ENCODE data around the gene ZNF423.

The ZNF423 gene

DNA sequence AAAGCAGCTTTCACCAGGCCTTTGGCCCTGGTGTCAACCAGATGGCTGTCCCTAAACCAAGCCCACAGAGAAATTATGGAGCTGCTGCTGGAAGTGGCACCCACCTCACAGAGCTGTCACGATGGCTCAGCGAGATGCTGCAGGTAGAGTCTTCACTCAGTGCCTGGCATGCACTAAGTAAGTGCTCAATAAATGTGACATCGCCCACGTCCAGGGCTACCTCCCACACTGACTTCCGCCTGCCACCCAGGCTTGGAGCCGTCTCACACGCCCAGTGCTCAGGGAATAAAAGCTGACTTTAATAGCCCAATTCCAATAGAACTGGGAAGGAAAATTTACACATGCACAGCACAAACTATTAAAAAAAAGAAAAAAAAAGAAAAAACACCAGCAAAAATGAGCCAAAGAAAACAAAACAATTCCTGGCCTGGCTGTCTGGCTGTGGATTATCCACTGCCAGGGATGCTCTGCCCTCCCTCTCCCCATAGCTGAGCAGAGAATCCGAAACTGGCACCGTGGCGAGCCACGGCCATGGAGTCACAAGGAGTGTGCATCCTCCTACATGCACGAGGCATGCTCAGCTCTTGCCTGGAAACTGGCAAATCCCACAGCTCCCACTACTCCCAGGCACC, 68.9 kb downstream of the ZNF423 start:
- no peak for DNase-seq (ENCODE audit: low read depth in 2 of 2, low spot score in 1 of 2)

DNA sequence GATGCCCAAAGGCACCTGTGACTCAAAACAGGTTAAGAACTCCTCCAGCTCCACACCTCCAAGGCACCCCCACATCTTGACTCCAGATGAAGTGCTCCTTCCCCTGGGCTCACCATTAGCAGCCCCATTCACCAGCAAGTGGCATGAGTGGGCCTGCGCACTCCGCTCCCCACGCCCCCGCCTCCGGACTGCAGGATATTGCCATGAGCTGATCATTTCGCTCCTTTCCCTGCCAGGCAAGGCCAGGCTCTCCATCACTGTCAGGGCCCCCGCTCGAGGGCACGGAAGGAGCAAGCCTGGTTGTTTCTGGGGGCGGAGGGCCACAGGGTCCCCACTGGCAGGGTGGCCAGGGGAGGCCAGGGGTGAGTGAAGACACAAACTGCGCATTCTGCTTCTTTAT, 69.9 kb downstream of the ZNF423 start:
- DNase-seq (ENCODE audit: low read depth in 2 of 2, low spot score in 1 of 2), result no peak

DNA sequence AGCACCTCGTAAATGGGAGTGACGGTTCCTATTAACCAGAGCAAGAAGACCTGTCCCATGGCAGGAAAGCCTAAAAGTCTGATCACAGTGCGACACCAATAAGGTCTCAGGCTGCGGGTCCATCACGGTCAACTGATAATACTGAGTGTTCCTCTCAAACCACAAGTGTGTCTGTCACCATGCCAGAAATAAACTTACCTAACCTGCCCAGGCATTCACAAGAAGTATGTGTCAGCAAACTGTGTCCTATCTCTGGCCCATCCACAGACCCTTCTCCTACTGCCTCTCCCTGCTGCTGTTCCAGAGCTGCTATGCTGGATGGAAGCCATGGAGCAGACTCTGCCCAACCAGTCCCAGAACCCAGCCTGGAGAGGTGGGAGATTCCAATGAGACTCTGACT, 73.5 kb downstream of the ZNF423 start:
- DNase-seq (ENCODE audit: low read depth in 2 of 2, low spot score in 1 of 2), result no peak

DNA sequence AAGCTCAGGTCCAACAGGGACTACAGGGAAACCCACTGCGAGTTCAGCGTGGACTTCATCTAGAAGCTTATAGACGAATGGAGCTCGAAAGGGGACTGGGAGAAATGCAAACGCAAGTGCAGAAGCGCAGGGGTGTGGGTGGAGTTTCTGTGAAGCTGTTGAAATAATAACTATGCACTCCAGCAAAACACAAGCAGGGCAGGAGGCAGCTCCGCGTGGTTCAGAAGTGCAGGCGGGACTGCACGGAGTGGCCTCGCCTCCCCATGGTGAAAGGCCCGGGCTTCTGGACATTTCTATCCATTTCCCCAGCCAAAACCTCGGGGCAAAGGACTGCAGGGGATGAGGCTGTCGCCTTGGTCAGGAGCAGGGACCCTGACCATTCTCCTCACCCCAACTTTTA, 74.5 kb downstream of the ZNF423 start:
- no peak for DNase-seq (ENCODE audit: low read depth in 2 of 2, low spot score in 1 of 2)

DNA sequence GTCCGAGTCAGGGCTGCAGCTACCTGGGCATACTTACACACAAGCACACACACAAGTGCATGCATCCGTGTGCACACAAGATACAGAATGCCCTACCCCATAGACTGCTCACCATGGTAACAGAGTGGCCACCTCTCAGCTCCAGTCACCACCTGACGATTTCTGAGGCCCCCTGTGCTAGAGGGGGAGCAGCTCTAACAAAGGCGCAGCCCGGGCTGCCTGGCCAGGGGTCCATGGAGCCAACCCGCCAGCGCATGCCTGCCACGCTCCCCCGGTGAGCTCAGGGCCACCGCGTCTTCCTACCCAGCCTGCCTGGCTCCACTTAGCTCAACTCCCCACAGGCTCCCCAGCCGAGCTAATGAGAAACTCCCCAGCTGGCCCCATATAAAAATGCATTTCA, 75.5 kb downstream of the ZNF423 start:
- DNase-seq (ENCODE audit: low read depth in 2 of 2, low spot score in 1 of 2), result no peak

DNA sequence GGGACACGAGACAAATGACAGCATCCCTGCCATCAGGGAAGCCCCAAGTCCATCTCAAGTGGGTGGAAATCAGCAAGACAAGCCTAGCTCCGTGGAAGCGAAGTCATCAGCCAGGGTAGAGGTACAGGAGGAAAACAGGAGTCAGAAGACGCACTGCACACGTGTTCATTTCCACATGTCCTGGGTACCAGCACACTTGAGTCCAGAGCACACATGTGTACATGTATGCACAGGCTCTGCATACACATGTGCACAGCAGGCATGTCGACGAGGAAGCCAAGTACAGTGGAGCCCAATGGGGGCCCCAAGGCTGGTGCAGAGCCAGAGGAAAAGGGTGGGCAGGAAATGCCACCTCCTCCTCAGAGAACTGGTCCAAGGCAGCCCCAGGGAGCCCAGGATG, 75.9 kb downstream of the ZNF423 start:
- no peak for DNase-seq (ENCODE audit: low read depth in 2 of 2, low spot score in 1 of 2)

DNA sequence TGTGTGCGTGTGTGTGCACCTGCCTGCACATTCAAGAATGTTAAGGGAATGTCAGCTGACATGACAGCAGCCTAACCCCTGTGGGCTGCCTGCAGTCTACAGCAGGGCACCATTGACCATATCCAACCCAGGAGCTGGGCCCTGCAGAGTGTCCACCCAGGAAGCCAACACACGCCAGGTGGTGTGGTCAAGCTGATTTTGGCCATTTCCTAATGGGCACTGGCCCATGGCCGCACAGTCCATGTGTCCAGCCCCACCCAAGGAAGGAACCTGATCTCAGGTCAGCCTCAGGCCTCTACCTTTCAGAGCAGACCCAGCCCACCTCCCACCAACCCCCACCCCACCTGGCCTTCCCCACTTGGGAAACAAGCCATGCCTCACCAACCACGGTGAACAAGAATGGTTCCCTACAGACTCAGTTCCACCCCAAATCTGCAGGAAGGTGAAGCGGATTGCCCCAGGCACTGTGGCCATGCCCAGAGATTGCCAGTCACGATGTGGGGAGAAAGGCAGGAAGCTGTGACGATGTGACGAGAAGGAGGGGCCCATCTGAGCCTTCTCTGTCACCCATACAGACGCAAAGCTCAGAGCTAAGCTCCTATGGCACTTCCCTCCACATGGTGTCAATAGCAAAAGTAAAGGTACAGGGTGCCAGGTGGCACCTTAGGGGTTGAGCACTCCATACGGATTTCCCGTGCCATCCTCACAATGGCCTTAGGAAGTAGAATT, 77.5 kb downstream of the ZNF423 start:
- no peak for DNase-seq (ENCODE audit: low read depth in 2 of 2, low spot score in 1 of 2)

DNA sequence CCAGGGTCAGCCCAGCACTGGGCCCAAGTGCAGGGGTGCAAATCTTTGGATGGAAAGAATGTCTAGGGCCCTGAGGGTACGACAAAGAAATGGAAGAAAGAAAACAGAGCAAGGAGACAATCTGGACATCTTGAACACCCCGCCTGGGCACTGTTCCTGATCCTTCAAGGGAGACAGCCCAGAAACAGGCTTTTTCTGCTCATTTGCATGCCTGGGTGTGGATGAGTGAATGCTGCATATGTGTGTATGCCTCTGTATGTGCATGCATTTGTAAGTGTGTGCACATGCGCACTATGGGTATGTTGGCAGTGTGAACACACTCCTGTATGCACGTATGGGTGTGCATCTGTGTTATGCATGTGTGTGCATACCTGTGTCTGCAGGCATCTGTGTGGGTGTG, 79.2 kb downstream of the ZNF423 start:
- no peak for DNase-seq (ENCODE audit: low read depth in 2 of 2, low spot score in 1 of 2)

DNA sequence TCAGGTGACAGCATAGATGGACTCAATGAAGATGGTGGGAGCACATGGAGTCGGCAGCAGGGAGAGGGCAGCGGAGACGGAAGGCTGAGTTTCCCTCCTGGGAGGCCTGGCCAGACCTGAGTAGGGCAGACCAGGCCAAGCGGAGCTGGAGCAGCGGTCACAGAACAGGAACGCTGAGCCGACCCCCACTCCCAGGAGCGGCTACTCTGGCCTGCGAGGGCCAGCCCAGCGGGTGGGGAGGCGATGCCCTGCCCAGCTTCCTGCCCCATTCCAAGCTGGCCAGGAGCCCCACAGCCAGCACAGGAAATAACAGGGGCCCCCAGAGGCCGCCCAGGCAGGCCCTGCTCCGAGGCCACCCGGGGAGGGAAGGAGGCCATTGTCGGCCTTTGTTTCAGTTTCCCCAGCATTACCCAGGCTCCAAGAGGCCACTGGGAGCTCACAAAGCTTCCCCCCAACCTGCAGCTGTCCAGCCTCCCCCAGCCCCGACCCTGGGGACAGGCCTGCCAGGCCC, 79.8 kb downstream of the ZNF423 start:
- no peak for DNase-seq (ENCODE audit: low read depth in 2 of 2, low spot score in 1 of 2)

DNA sequence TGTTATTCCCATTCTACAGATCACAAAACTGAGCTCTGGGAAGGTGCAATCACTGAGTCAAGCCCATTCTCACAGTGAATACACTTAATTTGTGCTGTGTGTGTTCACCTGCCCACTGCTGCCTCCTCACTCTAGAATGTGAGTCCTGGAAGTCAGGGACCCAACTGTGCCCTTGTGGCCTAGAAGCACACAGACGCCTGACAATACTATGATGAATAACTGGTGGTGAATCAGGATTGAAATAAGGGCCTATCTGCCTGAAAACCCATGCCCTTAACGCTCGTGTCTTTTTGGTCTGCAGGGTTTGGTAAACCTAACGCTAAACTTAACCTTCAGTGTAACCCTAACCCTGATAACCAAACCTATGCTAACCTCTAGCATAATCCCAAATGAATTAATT, 80.3 kb downstream of the ZNF423 start:
- DNase-seq (ENCODE audit: low read depth in 2 of 2, low spot score in 1 of 2), result no peak

DNA sequence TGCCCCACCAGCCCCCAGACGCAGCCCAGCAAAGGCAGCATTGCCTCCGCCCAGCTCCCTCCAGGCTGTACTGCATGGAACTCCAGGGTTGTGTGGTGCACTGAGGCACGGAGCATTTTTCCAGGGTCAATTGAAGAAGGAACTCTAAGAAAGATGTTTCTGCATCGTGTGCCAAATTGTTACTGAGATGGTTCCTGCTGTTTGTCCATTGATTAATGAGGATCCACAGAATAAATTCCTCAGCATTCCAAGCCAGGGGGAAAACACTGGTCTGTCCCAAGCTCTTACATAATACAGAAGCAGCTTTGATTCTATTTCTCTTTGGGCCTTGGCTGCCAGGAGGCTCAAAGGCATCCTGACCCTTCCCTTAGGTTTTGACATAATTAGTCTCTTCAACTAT, 80.9 kb downstream of the ZNF423 start:
- DNase-seq (ENCODE audit: low read depth in 2 of 2, low spot score in 1 of 2), result no peak

DNA sequence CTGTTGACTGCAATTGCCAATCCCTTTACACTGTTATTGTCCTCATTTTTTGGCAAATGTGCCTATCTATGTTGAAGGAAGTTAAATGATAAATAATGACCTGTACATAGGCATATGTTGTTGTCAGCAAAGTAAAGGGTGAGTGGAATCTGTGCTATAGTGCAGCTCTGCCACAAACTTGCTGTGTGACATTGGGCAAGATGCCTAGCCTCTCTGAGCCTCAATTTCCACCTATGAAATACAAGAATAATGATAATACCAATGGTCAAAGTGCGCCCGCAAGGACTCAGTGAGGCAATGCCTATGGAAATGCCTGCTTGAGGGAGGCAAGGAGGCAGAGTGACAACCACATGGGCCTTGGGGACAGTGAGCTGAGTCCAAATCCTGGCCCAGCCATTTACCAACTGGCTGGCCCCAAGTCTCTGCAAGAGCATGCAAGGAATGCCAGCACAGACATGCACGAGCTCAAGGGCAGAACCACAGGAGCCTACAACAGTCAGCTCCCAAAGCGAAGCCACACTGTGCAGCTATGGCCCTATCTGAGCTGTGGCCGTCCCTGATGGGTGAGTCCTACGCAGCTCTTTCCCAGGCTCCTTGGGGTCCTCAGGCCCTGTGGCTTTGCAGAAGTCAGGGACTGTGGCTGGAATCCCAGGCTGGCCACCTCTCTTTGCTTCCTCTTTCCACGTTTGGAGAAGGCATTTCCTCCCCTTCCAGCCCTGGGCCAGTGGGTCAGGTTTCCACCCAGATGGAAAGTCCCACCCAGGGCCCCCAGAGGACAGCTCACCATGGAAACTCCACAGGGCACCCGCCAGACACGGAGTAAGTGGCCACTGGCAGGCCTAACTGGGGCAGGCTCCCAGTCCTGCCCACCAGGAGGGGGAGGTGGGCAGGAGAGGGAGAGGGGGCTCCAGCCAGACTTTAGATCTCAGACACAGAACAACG, 82.1 kb downstream of the ZNF423 start:
- no peak for DNase-seq (ENCODE audit: low read depth in 2 of 2, low spot score in 1 of 2)

DNA sequence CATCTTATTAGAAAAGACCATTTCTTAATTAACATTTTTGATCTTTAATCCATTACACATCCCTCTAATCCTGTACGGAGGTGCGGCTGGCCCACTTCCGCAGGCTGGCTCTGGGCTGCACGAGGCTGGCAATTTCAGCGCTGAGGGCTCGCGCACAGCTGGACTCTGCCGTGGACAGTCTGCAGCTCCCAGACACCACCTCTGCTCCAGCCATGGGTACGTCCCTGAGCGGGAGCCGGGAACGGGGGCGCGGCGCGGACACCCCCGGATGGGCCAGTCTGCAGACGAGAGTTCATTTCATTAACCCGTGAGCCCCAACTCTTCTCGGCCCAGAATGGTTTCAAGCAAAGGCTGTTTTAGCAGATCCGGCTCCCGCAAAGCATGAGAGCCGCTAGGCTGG, 87.9 kb downstream of the ZNF423 start:
- DNase-seq (ENCODE audit: low read depth in 2 of 2, low spot score in 1 of 2), result no peak

DNA sequence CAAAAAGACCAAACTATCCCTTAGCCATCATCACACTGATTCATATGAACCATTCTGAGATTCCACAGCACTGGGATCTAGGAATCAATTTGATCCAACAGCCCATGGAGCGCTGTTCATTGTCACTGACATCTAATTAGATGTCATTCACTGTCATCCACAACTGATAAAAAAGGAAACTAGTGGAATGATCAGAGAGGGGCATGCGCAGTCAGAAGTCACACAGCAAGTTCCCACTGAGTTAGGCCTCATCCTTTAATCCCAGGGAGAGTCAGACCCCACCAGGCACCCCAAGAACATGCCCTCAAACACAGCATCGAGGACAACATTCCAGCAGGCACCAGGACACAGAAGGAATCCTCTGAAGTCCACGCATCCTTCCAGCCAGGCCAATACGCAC, 88.5 kb downstream of the ZNF423 start:
- no peak for DNase-seq (ENCODE audit: low read depth in 2 of 2, low spot score in 1 of 2)

DNA sequence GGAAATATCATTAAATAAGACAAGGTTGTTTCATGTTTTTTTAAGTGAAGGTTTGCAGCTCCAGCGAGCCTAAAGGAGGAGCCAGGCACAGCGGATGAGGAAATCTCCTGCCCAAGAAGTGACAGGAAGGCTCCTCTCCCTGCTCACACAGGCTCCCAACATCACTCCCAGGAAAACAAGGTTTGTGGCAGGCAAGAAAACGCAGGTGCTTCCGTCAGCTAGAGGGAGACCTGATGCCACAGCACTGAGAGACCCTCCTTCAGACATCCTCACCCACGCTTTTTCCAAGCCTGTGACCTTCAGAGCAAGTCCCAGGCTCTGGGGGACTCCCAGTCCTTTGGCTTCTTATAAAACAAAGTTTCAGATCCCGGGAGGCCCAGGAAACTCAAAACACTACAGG, 89.7 kb downstream of the ZNF423 start:
- no peak for DNase-seq (ENCODE audit: low read depth in 2 of 2, low spot score in 1 of 2)

DNA sequence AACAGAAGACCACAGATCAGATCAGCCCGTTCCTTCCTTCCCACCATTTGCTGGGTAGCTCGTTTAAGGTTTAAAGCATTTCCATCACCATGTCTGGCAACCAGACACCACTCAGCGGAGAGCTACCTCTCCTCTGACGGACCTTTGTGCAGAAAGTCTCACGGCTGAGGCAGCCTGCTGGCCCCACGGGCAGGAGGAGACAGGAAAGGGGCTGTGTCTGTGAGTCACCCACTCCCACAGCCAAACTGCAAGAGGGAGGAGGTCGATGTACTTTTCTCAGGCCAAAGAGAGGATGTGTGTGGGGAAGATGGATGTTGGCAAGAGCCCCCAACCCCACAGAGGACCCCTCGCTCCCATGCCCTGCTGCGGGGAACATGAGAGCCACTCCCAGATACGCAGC, 92.1 kb downstream of the ZNF423 start:
- DNase-seq (ENCODE audit: low read depth in 2 of 2, low spot score in 1 of 2), result no peak

DNA sequence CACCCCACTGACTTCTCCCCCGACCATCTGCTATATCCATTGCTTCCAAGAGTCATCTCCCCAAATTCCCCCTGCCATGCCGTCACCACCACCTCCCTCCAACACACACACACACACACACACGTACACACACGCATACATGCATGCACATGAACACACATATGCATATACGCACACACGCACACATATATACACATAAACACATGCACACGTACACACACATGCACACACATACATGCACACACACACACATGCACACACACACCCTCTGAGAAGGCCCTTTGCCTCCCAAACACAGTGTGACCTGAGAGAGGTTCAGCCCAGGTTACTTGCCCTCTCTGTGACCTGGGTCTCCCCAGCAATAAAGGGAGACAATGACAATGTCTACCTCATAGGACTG, 95.1 kb downstream of the ZNF423 start:
- no peak for DNase-seq (ENCODE audit: low read depth in 2 of 2, low spot score in 1 of 2)

DNA sequence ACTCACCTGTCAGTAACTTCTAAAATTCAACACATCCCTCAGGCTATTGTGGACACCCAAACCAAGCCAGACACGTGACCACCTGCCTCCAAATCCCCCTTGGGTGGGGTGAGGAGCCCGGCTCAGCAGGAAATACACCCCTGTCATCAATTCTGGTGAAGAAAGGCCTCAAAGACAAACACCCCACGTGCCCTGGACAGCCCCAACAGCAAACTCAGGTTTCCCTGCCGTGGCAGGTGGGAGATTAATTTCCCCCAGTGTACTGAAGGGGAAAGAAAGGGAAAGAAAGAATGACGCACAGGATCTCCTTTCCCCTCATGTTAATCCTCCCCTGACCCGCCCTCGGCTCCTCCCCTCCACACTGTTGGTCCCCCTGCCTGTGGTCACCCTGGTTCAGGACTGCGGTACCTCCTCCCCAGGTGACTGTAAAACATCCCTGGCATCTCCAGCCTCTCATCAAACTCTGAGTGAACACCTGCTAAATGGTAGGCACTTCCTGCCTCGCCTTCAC, 98.3 kb downstream of the ZNF423 start:
- DNase-seq (ENCODE audit: low read depth in 2 of 2, low spot score in 1 of 2), result no peak

DNA sequence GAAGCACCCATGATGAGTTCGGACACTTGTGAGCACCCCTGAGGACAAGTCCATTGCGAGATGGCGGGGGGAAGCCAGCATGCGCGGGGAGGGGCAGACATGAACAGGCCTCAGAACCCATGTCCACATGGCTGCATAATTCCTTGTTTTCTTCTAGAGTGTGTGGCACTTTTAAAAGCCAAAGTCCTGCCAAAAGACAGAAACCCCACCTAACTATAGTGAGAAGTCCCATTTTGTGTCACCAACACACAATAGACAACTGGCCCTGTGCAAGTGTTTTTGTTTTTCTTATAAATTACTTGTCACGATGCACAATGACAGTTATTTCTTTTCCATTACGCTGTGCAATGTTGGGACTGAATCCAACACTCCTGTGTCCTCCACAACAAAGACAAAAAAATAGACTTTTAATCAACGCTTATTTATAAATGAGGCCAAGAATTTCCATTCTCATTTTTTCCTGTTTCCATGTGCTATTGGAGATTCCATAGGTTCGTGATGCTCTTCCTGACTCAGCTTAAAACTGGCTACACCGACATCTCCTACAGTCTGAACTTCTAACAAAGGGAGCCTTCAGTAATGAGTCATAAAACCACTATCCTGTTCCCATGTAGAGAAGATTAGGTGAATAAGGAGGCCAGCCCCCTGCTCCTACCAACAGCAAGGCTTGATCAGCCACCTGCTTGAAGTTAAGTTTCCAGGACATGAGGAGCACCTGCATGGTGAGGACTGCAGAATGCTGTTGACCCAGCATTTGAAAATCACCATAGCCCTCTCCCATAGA, 98.9 kb downstream of the ZNF423 start:
- no peak for DNase-seq (ENCODE audit: low read depth in 2 of 2, low spot score in 1 of 2)

DNA sequence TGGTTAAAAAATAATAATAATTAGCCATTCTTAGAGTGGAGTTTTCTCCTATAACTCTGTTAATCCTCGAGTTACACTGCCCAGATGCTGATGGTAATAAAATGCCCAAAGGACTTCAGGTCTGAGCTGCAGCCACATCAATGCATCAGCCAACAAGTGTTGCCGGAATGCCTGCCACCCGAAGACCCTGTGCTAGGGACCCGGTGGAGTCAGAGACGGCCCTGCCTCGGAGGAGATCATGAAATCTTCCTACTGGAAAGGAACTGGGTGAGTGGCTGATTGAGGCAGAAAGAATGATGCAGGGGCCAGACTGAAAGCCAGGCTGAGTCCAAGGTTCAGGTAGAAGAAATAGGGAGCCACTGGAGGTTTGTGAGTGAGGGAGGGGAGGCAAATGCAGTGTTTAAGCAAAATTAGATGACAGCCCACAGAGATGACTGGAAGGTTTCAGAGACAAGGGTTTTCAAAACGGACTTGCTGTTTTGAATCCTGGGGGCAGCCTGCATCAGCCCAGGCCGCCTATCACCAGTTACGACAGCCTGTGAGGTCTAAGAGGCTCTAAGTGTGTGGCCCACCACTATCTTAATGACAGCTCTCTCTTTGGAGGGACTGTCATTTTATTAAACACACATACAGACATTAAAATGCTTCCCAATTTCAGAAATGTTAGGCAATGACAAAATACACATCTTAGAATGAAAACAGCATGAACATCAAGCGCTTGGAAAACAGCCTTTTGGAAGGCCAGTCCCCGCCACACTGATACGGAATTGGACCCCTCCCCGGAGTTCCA, 100.0 kb downstream of the ZNF423 start:
- DNase-seq (ENCODE audit: low read depth in 2 of 2, low spot score in 1 of 2), result no peak

Data from stimulated activated CD8-positive, alpha-beta memory T cell treated with anti-CD3 and anti-CD28 coated beads, Interleukin-4, amount 100 ng/mL, for 1 hour (primary cell).